HG02852 (cell line): ENCODE measurements around the gene KLHL29.
"Not testable (repeated sequence)": the region's sequence is repeated elsewhere in the genome, so short reads cannot be mapped to it uniquely, and the experiment has no call there.

Source experiments
- ATAC-seq: cut with Tn5 transposase; IDR thresholded peaks from one replicate; pipeline ENCODE4 v1.9.1; 2021; ENCODE audit warnings: mild to moderate bottlenecking, moderate library complexity; ENCODE audit not compliant: unreplicated experiment

KLHL29 gene

DNA sequence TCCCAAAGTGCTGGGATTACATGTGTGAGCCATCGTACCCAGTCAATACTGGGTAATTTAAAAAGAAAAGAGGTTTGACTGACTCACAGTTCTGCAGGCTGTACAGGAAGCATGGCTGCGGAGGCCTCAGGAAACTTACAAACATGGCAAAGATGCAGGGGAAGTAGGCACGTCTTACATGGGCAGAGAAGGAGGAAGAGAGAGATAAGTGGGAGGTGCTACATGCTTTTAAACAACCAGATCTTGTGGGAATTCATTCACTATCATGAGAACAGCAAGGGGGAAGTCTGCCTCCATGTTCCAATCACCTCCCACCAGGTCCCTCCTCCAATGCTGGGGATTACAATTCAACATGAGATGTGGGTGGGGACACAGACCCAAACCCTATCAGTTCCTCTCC lies 349.4 kb downstream of the KLHL29 start:
- ATAC-seq, result no peak

DNA sequence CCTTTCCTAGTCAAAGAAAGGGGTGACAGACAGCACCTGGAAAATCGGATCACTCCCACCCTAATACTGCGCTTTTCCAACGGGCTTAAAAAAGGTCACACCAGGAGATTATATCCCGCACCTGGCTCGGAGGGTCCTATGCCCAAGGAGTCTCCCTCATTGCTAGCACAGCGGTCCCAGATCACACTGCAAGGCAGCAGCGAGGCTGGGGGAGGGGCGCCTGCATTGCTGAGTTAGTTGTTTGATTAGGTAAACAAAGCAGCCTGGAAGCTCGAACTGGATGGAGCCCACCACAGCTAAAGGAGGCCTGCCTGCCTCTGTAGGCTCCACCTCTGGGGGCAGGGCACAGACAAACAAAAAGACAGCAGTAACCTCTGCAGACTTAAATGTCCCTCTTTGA lies 351.8 kb downstream of the KLHL29 start:
- ATAC-seq, result not testable (repeated sequence)

DNA sequence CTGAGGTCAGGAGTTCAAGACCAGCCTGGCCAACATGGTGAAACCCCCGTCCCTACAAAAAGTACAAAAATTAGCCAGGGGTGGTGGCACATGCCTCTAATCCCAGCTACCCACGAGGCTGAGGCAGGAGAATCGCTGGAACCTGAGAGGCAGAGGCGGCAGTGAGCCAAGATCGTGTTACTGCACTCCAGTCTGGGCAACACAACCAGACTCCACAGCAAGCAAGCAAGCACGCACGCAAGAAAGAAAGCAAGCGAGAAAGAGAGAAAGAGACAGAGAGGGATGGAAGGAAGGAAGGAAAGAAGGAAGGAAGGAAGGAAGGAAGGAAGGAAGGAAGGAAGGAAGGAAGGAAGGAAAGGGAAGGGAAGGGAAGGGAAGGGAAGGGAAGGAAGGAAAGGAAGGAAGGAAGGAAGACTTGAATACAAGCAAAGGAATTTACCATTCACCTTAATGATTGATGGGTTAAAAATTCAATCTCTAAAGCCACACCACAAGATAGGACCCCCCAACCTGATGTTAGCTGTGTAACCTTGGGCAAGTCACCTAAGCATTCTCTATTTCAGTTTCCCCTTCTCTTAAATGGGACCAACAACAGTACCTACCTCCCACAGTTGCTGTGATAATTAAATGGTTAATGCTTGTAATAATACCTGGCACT lies 360.2 kb downstream of the KLHL29 start:
- ATAC-seq, result peak; percentile 7

DNA sequence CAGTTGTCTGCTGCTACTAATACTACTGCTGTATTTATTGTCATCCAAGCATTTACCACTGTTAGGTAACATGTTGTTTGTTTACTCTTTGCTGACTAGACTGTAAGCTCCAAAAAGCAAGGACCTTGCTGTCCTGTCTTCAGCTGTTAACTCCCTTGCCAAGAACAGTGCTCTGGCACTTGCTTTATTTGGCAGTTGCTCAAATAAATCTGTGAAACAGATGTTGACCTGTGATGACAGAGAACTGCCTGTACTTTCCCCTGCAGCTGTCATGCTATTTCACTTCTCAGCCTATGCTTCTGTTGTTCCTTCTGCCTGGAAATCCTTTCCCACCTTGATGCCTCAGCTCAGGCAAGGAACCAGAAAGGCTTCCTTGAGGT lies 360.7 kb downstream of the KLHL29 start:
- peak; percentile 76 for ATAC-seq

DNA sequence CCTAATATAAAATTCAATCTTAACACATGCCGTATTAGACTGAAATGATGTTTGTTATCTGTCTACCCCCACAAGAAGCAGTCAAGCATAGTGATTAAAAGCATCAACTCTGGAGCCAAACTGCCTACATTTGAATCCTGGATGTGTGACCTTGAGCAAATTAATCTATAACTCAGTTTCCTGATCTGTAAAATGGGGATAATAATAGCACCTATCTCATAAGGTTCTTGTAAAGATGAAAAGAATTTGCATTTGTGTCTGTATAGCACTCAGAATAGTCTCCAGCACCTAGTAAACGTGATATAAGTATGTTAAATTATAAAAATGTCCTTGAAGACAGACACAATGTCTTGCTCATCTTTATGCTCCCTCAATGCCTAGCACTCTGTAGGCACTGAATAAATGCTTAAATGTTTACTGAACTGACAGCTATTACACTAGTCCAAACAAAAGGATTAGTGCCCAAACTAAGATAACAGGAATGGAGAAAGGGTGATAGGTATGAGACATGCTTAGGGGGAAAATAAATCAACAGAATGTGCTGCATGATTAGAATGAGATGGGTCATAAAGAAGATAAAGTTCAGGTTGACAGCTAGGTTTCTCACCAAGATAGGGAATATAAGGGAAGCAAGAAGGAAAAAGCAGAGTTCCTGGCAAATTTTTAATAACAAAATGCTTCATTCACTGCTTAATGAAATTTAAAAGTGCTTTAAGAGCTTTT lies 361.3 kb downstream of the KLHL29 start:
- peak; percentile 32 for ATAC-seq

DNA sequence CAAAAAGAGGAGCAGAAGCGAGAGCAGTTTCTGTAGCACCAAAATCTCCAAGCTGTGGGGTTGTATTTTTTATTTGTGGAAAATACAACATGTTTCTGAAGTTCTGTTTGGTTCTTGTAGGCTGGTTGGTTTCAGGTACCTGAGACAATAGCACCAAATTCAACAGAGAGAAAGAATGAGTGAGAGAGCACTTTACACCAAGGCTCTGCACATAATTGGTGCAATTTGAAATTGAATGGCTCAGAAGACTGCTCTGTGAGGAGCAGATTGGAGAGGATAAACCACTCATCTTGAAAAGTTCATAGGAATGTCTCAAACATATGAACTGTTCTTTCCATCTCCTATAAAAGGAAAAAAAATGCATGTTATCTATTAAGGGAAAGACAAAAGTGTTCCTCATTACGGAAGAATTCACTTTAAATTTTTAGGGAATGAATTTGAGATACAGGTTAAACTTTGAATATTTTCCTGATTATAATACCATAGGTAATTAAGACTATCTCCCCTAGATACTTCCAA lies 366.8 kb downstream of the KLHL29 start:
- no peak for ATAC-seq

DNA sequence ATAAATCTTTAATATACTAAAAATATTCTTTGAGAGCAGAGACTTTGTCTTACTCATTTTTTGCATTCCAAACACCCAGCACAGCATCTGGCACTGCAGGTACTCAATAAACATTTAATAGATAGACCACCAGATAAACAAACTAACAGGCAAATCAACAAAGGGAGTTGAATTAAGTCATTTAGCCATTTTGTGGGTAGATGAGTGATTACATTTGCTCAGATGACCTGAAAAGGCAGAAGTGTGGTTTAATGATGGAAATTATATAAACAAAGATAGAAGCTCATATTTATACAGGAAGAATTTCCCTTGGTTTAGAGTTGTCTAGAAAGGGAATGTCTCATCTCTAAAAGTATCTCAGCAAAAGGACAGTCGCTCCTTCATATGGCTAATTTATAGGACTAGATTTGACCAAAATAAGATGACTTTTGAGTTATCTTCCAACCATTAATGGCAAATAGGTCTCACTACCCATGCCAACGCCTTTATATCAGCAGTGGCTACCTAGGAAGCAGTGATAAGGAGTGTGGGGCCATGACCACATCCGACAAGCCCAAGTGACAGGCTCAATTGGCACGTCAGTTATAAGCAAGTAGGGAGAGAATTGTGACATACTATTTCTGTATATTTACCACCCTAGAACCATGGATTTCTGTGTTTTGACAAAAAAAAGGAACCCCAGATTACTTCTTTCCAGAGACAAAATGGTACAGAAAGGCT lies 368.5 kb downstream of the KLHL29 start:
- no peak for ATAC-seq

DNA sequence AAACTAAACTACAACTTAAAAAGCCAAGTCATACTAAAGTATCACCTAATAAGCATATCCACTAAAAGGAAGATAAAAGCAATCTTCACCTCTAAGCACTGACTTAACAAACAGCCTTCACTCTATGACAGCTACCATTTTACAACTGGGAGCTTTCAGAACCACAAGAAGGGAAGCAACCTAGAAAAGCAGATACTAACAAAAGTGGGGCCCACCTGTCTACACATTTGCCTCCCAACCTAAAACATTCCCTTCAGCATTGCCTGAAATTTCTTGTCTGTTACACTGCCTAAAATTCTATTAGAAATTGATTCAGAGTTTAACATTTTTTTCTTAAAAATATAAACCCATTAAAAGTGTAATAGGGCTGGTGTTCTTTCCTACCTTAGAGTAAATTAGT lies 370.0 kb downstream of the KLHL29 start:
- ATAC-seq, result no peak

DNA sequence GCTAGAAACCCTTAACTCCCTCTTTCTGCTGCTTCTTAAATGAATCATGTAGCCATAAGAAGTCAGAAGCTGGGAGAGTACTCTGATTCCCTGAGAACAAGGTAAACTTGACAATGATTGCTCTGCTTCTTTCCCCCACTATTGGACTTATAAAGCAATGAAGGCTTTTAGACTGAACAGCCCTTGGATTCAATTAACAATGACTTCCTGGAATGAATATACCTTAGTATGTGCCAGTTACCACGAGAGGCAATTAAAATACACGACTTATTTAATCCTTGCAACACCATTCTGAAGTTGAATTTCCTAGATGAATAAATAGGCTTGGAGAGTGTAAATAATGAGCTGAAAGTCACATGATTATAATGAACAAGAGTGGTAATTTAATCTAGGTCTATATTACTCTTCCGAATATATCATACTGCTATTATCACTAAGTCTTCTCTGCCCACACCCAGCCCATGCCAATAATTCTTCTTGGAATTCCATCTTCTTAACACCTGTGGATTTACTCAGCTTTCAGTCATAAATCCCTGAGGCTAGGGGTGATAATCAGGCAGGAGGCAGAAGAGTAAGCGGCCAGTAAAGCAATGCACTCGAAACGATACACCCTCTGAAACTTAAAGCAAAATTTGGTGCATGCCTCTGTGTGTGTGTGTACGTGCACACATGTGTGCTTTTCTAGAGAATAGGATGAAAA lies 371.8 kb downstream of the KLHL29 start:
- no peak for ATAC-seq

DNA sequence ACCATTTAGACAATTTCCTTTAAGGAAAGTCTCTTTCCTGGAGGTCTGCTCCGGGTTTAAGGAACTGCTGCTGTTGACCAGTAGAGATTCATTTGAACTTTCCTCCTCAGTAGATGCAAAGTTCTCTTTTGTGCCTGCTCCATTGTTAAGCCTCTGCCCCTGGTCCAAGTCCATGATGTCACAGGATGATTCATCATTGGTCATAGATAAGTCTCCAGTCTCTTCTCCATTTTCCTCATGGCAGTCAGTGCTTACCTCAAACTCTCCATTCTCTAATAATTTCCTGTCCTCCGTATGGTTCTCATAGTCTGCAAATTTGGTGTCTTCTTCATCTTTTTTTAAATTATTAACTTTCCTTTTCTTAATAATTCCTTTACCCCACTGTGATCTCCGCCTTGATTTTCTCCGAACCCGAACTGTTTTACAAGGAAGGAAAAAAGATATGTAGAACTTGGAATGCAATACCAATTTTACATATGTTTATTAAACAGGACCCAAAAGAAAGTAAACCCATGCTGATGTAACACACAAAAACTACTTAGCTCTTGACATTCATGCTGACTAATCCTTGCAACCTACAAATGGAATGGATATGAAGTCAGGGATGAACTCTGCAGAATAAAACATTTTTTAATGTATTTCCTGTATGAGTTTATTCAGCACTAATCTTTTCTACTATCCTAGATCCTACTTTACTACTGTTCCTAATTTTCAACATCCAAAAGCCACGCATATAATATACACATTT lies 372.9 kb downstream of the KLHL29 start:
- no peak for ATAC-seq
